Lung (tissue), 12 donors: ENCODE data around the gene HLA-DPB1. TPM values are rescaled to one million over a fixed set of nuclear protein-coding genes. Genes with fewer than 3 reads are reported as not detected.

Source experiments
- ATAC-seq: fragments of 200-7000 bp; cut with Tn5 transposase; one replicate; pipeline ENCODE4 v1.9.1; 2020; ENCODE audit warnings: moderate number of reproducible peaks; ENCODE audit not compliant: insufficient read depth, low FRiP score
- DNase-seq, 3 donors: peaks; one replicate each; pipeline ENCODE4 v3.0.0-alpha.2; 2013 to 2017
- H3K27ac ChIP-seq, 2 donors: one replicate each; pipeline ENCODE4 v1.5.1; 2013; ENCODE audit warnings: mild to moderate bottlenecking in 2 of 2, moderate library complexity in 2 of 2, control low read depth in 1 of 2, inconsistent platforms in 1 of 2, low read depth in 1 of 2, low read length in 1 of 2
- H3K27me3 ChIP-seq, 3 donors: one replicate each; pipeline ENCODE4 v1.5.1; 2013; ENCODE audit warnings: low read length in 2 of 3; ENCODE audit not compliant: control insufficient read depth in 3 of 3, insufficient read depth in 3 of 3
- H3K36me3 ChIP-seq, 4 donors: one replicate each; pipeline ENCODE4 v1.5.1; 2013; ENCODE audit warnings: low read length in 4 of 4, mild to moderate bottlenecking in 1 of 4, moderate library complexity in 1 of 4; ENCODE audit not compliant: control insufficient read depth in 4 of 4, insufficient read depth in 4 of 4
- H3K4me1 ChIP-seq, 5 donors: one replicate each; pipeline ENCODE4 v1.5.1; 2013; ENCODE audit warnings: low read length in 5 of 5, mild to moderate bottlenecking in 2 of 5, moderate library complexity in 1 of 5; ENCODE audit not compliant: control insufficient read depth in 5 of 5, insufficient read depth in 5 of 5
- H3K4me3 ChIP-seq: one replicate; pipeline ENCODE4 v1.5.1; 2013; ENCODE audit warnings: mild to moderate bottlenecking, control low read depth, moderate library complexity
- H3K9ac ChIP-seq, 2 donors: one replicate each; pipeline ENCODE4 v1.5.1; 2013; ENCODE audit warnings: low read length in 2 of 2, control low read depth in 1 of 2; ENCODE audit not compliant: insufficient read depth in 1 of 2
- H3K9me3 ChIP-seq, 4 donors: one replicate each; pipeline ENCODE4 v1.5.1; 2013; ENCODE audit warnings: low read length in 3 of 4, mild to moderate bottlenecking in 1 of 4, moderate library complexity in 1 of 4; ENCODE audit not compliant: control insufficient read depth in 4 of 4, insufficient read depth in 3 of 4
- WGBS, 2 donors: extraction: QIAGEN DNeasy Blood & Tissue Kit; methylation state at CpG; one replicate each; pipeline ENCODE4 v1.1.7; 2013; 5-methylcytosine and 5-hydroxymethylcytosine counted together
- polyA plus RNA-seq, 2 donors: library from polyadenylated mRNA; stranded (reverse); fragments of 200-250 nt; gene quantifications; one replicate each; pipeline ENCODE4 v1.2.1, GENCODE V29; 2013
- total RNA-seq, 2 donors: library from RNA; depleted of rRNA in 1 of 2; stranded (reverse); fragments of >200 nt in 1 of 2; gene quantifications; one replicate each; pipeline ENCODE4 v1.2.1, GENCODE V29; 2014 to 2021
- TF ChIP-seq, protein P1 (sequence below): IDR thresholded peaks from 2 replicates; pipeline ENCODE4 v1.5.1; 2012; ENCODE audit warnings: mild to moderate bottlenecking; ENCODE audit errors: control extremely low read depth, extremely low read depth
- donor health status: control.
- donor health status: control.
- donor health status: Bipolar disorder and iron deficiency.
- donor health status: healthy.
- donor health status: DM: yes; HTN: yes; CAD: no.

HLA-DPB1 gene
- total and polyA plus RNA-seq, 4 donors, result 69.8 to 240 (median 202) TPM

DNA sequence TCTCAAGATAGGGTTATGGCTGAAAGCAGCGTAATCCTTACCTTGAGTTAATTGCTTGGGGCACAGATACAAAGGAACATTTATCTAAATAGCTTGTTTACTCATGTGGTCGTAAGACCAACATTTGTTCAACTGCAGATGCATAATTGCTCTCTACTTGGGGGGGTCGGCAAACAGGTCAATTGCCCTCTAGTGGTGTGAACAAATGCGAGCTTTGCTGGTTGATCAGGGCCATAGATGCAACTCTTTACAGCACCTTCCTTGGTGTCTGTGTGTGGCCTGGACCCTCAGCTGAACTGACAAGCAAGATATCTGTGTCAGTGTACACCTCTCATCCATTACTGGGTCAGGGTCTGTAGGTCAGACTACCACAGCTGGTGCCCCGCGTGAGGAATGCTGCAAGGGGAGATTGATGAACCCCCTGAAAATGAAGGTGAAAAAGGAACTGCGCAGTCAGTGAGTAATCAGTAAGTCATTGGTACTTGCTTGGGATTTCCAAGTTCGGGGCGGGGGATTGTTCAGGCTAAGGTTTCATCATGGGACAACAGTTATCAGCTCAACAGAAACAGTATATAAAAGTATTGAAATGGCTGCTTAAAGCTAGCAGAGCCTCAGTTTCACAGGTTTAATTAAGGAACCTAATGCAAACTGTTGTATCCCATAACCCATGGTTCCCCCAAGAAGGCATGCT lies 26.3 kb upstream of the HLA-DPB1 start:
- peaks cover 0 to 2% (median 0%) of the 10 kb centered on the region in 4 donors for H3K9me3 ChIP-seq
- H3K9ac ChIP-seq, result no peak overlapping the region
- H3K4me3 ChIP-seq, result no peak overlapping the region
- 73 to 79% methylated on average over 9 of the region's 9 CpGs for WGBS, 2 donors
- TF ChIP-seq, protein P1, sequence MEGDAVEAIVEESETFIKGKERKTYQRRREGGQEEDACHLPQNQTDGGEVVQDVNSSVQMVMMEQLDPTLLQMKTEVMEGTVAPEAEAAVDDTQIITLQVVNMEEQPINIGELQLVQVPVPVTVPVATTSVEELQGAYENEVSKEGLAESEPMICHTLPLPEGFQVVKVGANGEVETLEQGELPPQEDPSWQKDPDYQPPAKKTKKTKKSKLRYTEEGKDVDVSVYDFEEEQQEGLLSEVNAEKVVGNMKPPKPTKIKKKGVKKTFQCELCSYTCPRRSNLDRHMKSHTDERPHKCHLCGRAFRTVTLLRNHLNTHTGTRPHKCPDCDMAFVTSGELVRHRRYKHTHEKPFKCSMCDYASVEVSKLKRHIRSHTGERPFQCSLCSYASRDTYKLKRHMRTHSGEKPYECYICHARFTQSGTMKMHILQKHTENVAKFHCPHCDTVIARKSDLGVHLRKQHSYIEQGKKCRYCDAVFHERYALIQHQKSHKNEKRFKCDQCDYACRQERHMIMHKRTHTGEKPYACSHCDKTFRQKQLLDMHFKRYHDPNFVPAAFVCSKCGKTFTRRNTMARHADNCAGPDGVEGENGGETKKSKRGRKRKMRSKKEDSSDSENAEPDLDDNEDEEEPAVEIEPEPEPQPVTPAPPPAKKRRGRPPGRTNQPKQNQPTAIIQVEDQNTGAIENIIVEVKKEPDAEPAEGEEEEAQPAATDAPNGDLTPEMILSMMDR, result no peak
- H3K4me1 ChIP-seq, result no peaks in the 10 kb centered on the region
- no peaks in the 10 kb centered on the region for H3K36me3 ChIP-seq
- peak overlapping the region in 1 of 2 donors; percentile 33 for H3K27ac ChIP-seq
- DNase-seq, result no peak
- H3K27me3 ChIP-seq, result peaks cover 0 to 5% (median 2%) of the 10 kb centered on the region in 3 donors
- no peak for ATAC-seq

DNA sequence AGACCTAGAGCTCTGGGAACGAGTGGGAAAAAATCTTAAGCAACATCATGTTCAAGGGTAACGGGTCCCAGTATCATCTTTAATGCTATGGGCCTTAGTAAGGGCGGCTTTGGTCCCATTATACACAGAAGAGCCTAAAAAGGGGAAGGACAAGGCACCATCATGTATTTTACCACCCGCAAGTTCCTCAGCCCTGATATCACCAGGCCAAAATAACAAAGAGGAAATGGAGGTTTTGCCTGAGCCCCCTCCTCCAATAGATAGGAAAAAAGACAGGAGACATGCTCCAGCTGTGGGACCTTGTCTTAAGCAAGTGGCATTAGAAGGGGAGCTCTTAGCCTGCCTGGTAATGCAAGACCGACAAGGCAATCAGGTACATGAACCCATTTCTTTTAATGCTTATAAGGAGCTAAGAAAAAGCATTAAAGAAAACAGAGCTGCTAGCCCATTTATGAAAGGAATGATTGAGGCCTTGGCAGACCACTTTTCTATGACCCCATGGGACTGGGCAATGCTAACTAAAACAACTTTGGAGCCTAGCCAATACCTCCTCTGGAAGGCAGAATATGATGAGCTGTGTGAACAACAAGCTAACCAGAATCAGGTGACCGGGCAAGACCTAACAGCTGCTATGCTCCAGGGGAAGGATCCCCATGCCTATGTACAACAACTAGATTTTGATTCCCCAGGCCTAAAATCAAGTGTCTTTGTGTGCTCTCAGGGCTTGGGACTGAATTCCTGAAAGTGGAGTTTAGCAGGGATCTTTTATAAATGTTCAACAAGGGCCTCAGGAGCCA lies 25.6 kb upstream of the HLA-DPB1 start:
- H3K4me1 ChIP-seq, result no peaks in the 10 kb centered on the region
- WGBS, 2 donors, result 62 to 72% methylated on average over 6 of the region's 6 CpGs
- ATAC-seq (no peak), DNase-seq (no peak)
- no peak overlapping the region for H3K9ac ChIP-seq
- peak overlapping the region in 1 of 2 donors; percentile 33 for H3K27ac ChIP-seq
- H3K9me3 ChIP-seq, result peaks cover 0 to 2% (median 0%) of the 10 kb centered on the region in 4 donors
- TF ChIP-seq, protein P1, result no peak
- H3K4me3 ChIP-seq, result no peak overlapping the region
- peaks cover 0 to 5% (median 2%) of the 10 kb centered on the region in 3 donors for H3K27me3 ChIP-seq
- H3K36me3 ChIP-seq, result no peaks in the 10 kb centered on the region

DNA sequence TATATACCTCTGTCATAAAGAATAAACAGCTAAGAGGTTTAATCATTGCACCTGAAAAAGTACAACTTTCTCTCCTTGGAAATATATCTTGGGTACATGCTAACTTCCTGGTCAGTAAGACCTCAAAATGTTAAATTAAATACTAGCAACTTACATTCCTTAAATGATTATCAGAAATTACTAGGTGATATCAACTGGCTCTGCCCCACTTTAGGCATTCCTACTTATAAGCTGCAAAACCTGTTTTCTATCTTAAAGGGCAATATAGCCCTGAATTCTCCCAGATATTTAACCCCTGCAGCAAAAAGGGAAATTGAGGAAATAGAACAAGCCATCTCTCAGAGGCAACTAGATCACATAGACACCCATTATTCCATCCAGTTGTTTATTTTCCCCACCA lies 23.2 kb upstream of the HLA-DPB1 start:
- ATAC-seq, result no peak
- H3K27ac ChIP-seq, result no peak overlapping the region
- H3K9ac ChIP-seq, result no peak overlapping the region
- H3K36me3 ChIP-seq, result no peaks in the 10 kb centered on the region
- DNase-seq, result no peak
- no peaks in the 10 kb centered on the region for H3K9me3 ChIP-seq
- TF ChIP-seq, protein P1, result no peak
- no peaks in the 10 kb centered on the region for H3K4me1 ChIP-seq
- H3K4me3 ChIP-seq, result no peak overlapping the region
- peaks cover 0 to 5% (median 2%) of the 10 kb centered on the region in 3 donors for H3K27me3 ChIP-seq
